OCI-LY7 (cell line): ENCODE data around the gene PLCL2.

Source experiments
- CTCF ChIP-seq: fragments of 200-600 bp; sonication (generic); conservative IDR thresholded peaks from 2 replicates; pipeline ENCODE4 v1.5.1; 2014; ENCODE audit warnings: mild to moderate bottlenecking, antibody characterized with exemption, low read length, moderate library complexity, mixed read lengths
- EZH2phosphoT487 ChIP-seq: fragments of 200-600 bp; sonication (generic); IDR thresholded peaks from 2 replicates; pipeline ENCODE4 v1.6.1; 2018; ENCODE audit warnings: low read depth, borderline replicate concordance, mild to moderate bottlenecking, mixed run types, antibody characterized with exemption, low read length, moderate library complexity, mixed read lengths

- TF ChIP-seq CTCF (no peak), EZH2phosphoT487 (no peak)
These were observed 56.3 kb downstream of the PLCL2 start for GRCh38 chr3:16940769-16941700.
